GM19372 (cell line): ENCODE results near the gene COG3.
A peak's percentile ranks its signal among the peaks of the same experiment; 100 is the strongest.
"Not testable (repeated sequence)": the region's sequence is repeated elsewhere in the genome, so short reads cannot be mapped to it uniquely, and the experiment has no call there.

Experiments
- ATAC-seq: cut with Tn5 transposase; IDR thresholded peaks from one replicate; pipeline ENCODE4 v1.9.1; 2021; ENCODE audit warnings: mild to moderate bottlenecking, low read depth, moderate library complexity; ENCODE audit not compliant: unreplicated experiment

Gene COG3, protein sequence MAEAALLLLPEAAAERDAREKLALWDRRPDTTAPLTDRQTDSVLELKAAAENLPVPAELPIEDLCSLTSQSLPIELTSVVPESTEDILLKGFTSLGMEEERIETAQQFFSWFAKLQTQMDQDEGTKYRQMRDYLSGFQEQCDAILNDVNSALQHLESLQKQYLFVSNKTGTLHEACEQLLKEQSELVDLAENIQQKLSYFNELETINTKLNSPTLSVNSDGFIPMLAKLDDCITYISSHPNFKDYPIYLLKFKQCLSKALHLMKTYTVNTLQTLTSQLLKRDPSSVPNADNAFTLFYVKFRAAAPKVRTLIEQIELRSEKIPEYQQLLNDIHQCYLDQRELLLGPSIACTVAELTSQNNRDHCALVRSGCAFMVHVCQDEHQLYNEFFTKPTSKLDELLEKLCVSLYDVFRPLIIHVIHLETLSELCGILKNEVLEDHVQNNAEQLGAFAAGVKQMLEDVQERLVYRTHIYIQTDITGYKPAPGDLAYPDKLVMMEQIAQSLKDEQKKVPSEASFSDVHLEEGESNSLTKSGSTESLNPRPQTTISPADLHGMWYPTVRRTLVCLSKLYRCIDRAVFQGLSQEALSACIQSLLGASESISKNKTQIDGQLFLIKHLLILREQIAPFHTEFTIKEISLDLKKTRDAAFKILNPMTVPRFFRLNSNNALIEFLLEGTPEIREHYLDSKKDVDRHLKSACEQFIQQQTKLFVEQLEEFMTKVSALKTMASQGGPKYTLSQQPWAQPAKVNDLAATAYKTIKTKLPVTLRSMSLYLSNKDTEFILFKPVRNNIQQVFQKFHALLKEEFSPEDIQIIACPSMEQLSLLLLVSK

DNA sequence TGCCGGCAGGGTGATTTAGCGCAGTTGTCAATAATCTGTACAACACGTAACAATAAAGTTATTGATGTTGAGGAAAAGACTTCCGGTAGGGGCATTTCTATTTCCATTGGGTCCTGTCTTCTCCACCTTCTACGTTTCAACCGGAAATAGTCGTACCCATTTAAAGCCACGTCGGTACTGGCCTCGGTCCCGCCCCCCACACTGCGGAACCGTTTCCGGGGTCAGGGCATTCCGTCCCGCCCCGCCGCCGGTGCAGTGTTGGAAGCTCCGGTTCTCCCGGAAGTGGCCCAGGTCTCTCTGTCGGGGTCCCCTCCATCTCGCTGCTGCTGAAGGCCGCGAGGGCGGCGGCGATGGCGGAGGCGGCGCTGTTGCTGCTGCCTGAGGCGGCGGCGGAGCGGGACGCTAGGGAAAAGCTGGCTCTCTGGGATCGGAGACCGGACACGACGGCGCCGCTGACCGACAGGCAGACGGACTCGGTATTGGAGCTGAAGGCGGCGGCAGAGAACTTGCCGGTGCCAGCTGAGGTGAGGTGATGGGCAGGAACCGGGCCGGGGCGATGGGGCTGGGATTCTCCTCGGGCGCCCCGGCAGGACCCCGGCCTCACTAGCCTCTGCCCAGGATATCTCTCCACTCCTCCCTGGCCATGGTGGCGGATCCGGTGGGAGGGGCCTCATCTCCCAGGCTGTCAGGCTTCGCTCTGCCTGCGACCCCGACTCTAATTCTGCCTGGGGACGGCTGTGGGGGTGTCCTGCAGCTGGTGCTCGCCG, at the start of gene COG3:
Gene COG3, plus strand, starts transcription at position 253 of the 767 bp plus-strand sequence. Its CDS starts 98 bp downstream, at position 351.
- peak; percentile 97 for ATAC-seq

DNA sequence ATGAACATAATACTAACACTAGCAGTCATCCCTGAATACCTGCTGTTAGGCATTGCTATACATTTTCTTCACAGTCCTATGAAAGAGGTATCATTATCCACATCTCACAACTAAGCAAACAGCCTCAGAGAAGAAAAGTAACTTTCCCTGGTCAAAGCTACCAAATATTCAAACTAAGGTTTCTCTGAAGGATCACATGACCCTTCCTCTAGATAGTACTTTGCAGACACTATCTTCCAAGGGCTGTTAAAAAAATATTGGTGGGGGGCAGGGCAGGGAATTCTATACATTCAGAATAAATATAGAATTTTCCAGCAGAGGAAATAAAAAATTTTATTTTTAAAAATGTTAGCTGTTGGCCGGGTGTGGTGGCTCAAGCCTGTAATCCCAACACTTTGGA, 49.6 kb upstream of the COG3 start:
- no peak for ATAC-seq

DNA sequence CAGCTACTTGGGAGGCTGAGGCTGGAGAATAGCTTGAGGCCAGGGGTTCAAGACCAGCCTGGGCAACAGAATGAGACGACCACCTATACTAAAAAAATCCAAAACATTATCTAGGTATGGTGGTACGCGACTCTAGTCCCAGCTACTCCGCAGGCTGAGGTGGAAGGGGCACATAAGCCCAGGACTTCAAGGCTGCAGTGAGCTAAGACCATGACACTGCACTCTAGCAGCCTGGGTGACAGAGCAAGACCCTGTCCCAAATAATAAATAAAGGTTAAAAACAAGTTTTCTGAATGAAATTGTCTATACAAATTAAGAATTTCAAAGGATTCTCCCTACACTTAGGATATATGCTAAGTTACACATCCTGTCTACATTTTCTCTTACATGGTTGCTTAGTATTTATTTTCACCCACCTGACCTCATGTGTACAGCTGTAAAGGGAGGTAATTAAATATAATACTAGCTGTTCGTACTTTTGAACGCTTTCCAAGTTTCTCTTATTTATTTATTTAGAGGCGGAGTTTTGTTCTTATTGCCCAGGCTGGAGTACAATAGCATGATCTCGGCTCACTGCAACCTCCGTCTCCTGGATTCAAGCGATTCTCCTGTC, 48.1 kb upstream of the COG3 start:
- no peak for ATAC-seq

DNA sequence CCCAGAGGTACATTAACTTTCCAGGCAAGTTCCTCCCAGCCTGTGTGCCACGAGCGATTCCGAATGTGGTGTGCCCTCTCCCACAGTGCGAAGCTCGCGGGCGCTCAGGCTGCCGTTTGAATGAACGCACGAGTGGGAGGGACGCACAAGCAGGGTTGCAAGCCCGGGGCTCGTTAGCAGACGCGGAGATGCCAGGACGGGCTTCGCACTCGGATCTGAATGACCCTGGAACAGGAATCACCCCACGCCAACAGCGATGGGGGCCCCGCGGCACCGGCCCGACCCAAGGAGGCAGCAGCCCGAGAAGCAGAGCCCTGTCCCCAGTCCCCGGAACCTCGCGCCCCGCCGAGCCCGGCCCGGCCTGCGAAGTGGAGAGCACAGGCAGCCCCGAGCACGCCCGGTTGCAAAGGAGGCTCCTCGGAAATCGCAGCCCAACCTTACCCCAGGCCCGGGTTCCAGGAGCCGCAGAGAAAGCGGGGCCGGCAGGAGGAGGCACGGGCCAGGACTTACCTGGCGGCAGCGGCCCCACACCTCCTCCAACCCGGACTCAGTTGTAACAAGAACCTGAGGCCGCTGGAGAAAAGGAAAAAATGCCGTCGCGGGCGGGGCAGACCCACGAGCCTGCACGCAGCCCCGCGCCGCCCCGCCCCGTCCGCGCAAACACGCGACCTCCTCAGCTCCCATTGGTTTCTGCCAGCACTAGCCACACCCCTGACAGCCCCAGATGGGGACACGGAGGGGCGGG, 46.8 kb upstream of the COG3 start, which contains the start of gene SLC25A30:
Gene SLC25A30, minus strand, starts transcription at position 584 of the 745 bp plus-strand sequence. CDS start 6,948 bp downstream, outside the sequence.
- ATAC-seq, result peak; percentile 93

DNA sequence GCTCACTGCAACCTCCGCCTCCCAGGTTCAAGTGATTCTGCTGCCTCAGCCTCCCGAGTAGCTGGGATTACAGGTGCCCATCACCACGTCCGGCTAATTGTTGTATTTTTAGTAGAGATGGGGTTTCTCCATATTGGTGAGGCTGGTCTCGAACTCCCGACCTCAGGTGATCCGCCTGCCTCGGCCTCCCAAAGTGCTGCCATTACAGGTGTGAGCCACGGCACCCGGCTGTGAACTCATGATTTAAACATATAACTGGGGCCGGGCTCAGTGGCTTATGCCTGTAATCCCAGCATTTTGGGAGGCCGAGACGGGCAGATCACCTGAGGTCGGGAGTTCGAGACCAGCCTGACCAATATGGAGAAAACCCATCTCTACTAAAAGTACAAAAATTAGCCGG, 45.4 kb upstream of the COG3 start:
- not testable (repeated sequence) for ATAC-seq

DNA sequence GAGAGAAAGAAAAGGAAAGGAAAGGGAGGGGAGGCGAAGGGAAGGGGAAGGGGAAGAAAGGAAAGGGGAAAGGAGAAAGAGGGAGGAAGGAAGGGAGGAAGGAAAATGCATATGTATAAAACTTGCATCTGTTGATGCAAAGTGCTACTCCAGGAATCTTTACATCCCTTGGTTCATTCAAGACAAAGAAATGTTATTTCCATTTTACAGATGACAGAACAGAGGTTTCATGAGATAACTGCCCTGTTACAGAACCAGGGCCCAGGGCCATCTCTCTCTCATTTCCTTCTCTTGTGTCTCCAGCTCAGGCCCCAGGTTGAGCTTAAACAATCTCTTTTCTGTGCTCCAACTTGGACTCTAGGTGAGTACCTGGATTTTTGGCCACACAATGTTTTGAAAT, 44.8 kb upstream of the COG3 start:
- ATAC-seq, result no peak

DNA sequence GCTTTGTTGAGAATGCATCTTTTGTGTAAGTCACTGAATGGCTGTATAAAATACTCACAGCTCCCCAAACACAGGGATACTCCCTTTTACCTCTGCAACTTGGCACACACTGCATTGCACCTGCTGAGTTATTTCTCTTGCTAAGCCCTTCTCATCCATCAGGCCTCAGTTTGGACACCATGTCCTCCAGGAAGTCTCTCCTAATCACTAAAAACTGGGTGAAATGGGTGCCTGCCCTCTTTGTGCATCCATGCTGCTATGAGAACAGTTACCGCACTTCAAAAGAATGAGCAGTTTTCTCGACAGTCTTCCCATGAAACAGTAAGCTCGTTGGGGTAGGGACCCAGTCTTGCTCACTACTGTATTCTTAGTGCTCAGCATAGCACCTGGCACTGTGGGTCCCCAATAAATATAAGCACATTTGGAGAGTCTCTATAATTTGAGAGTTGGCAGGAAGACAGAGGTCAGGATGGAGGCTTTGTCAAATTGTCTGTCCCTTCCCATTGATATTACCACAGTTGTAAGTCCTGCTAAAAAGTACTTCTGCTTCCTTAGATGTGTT, 41.9 kb upstream of the COG3 start:
- ATAC-seq, result no peak

DNA sequence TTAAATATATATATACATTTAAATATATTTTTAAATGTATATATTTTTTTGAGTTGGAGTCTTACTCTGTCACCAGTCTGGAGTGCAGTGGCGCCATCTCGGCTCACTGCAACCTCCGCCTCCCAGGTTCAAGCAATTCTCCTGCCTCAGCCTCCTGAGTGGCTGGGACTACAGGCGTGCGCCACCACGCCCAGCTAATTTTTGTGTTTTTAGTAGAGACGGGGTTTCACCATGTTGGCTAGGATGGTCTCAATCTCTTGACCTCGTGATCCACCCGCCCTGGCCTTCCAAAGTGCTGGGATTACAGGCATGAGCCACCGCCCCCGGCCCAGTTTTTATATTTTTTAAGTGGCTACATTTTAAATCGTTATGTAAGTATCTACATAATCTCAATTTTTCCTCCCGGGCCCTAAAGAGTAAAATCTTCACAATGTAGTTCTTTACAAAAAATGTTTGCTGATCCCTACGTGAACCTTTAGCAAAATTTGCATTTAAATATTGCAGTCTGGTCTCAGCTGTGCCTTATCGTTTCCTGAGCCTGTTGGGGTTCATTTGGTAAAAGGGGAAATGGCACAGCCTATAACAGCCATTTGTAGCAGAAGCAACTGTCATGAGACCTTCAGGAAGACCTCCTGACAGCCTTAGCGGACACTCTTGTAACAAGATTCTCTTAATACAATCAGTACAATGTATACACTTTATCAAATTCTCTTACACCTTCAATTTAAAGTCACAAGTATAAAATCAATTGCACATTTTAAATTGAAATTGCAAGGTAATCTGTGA, 38.5 kb upstream of the COG3 start:
- ATAC-seq, result not testable (repeated sequence)

DNA sequence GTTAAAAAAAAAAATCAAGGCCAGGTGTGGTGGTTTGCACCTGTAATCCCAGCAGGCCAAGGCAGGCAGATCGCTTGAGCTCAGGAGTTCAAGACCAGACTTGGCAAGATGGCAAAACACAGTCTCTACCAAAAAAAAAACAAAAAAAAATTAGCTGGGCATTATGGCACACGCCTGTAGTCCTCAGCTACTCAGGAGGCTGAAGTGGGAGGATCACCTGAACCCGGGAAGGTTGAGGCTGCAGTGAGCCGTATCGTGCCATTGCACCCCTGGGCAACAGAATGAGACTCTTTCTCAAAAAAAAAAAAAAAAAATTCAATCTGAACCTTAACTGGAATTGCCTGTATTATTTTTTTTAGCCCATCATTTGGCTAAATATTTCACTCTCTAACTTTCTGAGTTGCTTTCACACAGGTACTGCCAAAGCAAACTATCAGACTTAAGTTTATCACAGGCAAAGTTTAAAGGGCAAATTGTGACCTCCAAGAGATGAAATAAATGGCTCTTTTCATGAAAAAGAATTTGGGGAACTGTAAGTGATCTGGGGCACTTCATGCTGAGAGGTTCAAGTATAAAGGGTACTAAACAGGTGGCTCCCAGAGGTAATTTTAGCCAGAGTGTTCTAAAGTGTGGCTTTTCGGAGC, 31.9 kb upstream of the COG3 start:
- no peak for ATAC-seq

DNA sequence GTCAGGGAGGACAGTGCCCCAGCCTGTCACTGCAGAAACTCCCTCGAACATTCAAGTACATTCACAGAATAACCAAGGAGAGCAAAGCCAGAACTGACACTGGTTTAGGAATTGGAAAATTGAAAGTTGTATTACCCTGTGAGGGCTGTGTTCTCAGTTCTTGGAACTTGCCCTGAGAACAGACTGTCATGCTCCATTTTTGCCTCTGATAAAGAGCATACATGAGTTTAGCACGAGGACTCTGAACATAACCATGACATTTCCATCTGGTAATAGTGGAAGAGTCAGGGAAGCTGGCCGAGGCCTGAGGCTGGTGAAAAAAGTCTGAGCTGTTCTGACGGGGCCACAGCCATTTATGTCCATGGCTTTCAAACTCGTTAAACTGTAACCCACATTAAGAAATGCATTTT, 31.4 kb upstream of the COG3 start:
- no peak for ATAC-seq

DNA sequence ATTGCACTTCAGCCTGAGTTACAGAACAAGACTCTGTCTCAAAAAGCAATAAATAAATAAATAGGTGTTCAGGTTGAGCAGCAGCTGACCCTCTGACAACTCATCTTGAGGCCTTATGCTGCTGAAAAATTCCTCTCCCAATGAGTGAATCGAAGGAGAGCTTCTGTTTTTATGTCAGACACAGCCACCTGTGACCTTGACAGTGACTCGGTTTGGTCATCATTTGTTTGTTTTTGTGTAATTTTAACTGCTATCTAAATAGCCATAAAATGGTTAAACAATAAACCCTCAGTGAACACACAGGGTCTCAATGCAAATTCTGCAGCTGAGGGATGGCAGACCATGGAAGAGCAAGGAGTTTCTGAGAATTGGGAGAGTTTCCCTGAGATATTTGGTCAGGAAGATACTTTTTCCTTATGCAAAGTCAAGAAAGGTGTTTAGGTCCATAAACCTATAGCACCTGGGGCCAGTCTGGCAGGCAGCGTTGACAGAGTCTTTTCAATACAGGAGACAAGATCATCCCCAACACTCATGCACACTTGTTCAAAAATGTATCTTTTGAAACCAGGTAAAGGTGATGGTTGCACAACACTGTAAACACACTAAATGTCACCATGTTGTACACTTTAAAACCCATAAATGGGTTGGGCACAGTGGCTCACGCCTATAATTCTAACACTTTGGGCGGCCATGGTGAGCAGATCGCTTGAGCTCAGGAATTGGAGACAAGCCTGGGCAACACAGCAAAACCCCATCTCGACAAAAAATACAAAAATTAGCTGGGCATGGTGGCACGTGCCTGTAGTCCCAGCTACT, 30.0 kb upstream of the COG3 start:
- no peak for ATAC-seq

DNA sequence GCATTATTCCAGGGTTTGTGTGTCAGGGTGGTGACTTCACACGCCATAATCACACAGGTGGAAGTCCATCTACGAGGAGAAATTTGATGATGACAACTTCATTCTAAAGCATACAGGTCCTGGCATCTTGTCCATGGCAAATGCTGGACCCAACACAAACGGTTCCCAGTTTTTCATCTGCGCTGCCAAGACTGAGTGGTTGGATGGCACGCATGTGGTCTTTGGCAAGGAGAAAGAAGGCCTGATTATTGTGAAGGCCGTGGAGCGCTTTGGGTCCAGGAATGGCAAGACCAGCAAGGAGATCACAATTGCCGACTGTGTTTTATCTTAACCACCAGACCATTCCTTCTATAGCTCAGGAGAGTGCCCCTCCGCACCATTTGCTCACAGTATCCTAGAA, 28.4 kb upstream of the COG3 start:
- ATAC-seq, result no peak

DNA sequence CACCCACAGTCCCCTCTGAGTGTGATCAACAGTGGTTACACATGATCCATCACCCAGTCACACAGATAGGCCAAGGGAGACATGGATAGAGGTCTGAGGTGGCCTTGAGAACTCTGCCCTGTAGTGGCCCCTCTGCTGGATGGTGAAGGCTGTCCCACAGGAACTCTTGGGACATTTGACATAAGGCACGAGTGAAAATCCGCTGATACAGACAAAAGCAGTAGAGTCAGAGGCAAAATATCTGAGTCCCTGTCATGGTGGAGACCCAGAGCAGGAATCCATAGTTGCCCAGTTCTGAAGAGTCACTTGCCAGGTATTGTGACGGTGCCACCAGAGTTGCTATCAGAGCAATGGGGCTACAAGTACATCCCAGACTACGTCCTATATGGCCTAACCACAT, 27.8 kb upstream of the COG3 start:
- no peak for ATAC-seq

DNA sequence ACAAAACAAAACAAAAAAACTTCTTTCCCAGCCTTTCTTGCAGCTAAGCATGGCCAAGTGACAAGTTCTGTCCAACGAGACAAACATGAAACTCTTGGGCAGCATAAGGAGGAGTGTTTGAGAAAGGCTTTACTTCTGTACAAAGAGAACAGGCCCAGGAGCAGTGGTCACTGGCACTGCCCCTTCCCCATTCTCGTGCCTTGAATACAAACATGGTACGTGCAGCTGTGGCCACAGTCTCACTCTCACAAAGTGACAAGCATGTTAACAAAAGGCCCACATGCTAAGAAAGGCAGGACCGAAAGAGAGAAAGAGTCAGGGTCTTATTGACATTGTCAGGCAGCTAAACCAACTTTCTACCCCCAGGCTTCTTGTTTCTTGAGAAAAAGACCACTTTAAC, 26.8 kb upstream of the COG3 start:
- ATAC-seq, result no peak

DNA sequence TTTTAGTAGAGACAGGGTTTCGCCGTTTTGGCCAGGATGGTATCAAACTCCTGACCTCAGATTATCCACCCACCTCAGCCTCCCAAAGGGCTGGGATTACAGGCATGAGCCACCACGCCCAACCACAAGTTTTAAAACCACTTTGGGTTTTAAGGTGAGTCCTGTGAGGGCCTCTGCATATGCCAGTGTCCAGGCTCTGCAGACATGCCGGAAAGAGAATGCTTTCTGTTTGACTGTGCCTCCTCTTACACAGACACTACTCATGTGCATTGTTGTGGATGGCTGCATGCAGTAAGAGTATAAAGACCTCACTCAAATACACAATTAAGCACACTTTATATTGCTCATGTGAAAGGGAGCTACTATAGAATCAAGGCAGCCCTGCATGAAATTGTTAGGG, 25.7 kb upstream of the COG3 start:
- no peak for ATAC-seq

DNA sequence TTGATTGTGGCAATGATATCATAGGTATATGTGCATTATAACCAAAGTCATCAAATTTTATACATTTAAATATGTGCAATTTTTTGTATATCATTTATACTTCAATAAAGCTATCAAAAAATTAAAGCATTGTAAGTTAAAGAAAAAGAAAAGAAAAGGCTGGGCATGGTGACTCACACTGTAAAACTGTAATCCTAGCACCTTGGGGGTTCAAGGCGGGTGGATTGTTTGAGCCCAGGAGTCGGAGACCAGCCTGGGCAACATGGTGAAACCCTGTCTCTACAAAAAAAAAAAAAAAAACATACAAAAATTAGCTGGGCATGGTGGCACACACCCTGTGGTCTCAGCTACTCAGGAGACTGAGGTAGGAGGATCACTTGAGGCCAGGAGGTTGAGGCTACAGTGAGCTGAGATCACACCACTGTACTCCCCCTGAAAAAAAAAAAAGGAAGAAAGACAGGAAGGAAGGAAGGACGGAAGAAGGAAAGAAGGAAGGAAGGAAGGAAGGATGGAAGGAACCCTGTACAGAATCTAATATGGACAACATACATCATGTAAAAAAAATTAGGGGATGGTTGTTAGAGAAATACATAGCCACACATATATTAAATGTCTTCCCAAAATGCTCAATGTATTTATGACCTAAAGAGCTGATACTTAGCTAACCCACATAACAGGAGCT, 24.8 kb upstream of the COG3 start:
- ATAC-seq, result no peak

DNA sequence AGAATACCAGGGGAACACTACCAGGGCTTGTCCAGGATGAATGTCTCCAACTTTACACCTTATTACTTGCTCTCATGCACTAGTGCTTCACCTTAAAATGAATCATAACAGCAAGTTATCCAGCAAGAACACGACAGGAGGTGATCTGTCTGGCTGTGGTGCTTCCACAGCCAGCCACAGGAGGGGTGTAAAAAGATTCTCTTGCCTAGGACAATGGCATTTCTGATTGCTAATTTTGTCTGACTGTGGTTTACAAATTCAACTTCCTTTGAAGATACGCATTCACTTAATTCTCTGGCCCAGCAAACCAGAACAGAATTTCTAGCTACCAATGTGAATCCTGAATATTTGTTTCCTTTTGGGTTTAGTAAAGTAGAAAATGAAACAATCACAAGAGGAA, 23.1 kb upstream of the COG3 start:
- ATAC-seq, result no peak
